H1 (cell line): ENCODE results near the gene TNRC6B. TPM values are rescaled to one million over a fixed set of nuclear protein-coding genes. Genes with fewer than 3 reads are reported as not detected.

ENCODE experiments used
- CTCF ChIA-PET: fragments of 300-600 bp; sonication (Branson Sonifier 250); formaldehyde crosslinking; loops from one replicate; lab custom pipeline; 2021; ENCODE audit not compliant: partially characterized antibody; lab: Charles Lee
- POLR2A ChIA-PET: fragments of 300-600 bp; sonication (Branson Sonifier 250); formaldehyde crosslinking; loops from one replicate; lab custom pipeline; 2021; ENCODE audit warnings: inconsistent platforms; ENCODE audit not compliant: partially characterized antibody; lab: Charles Lee
- DNase-seq, 2 experiments: peaks; one replicate each; pipeline versions ENCODE4 v3.0.0 to v3.0.0-alpha.2; 2010 to 2022; ENCODE audit warnings: low spot score in 2 of 2, low read depth in 1 of 2, mixed read lengths in 1 of 2
- FAIRE-seq: peaks from 2 replicates; lab custom pipeline; 2011; peaks lifted over from hg19 to GRCh38; lab: Jason Lieb, UNC
- H2AFZ ChIP-seq: 2 replicates; pipeline ENCODE4 v1.8.1; 2012; ENCODE audit warnings: low read length, inconsistent platforms
- H2AK5ac ChIP-seq: 2 replicates; pipeline ENCODE4 v1.6.1; 2013; ENCODE audit warnings: low read depth, low read length
- H2BK120ac ChIP-seq: replicated peaks from 2 replicates; pipeline ENCODE3; 2013; ENCODE audit warnings: low read depth, low read length, inconsistent platforms
- H2BK12ac ChIP-seq: 2 replicates; pipeline ENCODE4 v1.6.1; 2013; ENCODE audit warnings: low read depth, low read length
- H2BK15ac ChIP-seq: 2 replicates; pipeline ENCODE4 v1.6.1; 2013; ENCODE audit warnings: low read length
- H2BK20ac ChIP-seq: 2 replicates; pipeline ENCODE4 v1.6.1; 2013; ENCODE audit warnings: low read length
- H2BK5ac ChIP-seq: 2 replicates; pipeline ENCODE4 v1.6.1; 2013; ENCODE audit warnings: low read depth, low read length
- H3K14ac ChIP-seq: 2 replicates; pipeline ENCODE4 v1.6.1; 2013; ENCODE audit warnings: inconsistent platforms; ENCODE audit not compliant: insufficient read length
- H3K18ac ChIP-seq: 2 replicates; pipeline ENCODE4 v1.6.1; 2013; ENCODE audit warnings: low read length; ENCODE audit errors: extremely low read depth
- H3K23ac ChIP-seq: 2 replicates; pipeline ENCODE4 v1.6.1; 2013; ENCODE audit warnings: inconsistent platforms; ENCODE audit not compliant: insufficient read length
- H3K23me2 ChIP-seq: 2 replicates; pipeline ENCODE4 v1.6.1; 2013; ENCODE audit warnings: low read depth, low read length
- H3K27ac ChIP-seq: 2 replicates; pipeline ENCODE4 v1.6.1; 2011; ENCODE audit warnings: low read depth, low read length, inconsistent platforms
- H3K27me3 ChIP-seq, 4 experiments: replicated peaks in 1 of 4; 1 replicate in 1 of 4; 2 replicates in 3 of 4; pipeline versions ENCODE4 v1.6.1 to v1.8.1; 2011 to 2013; ENCODE audit warnings: low read length in 3 of 4, mild to moderate bottlenecking in 3 of 4, inconsistent platforms in 2 of 4, mixed read lengths in 2 of 4, moderate library complexity in 1 of 4; ENCODE audit not compliant: control insufficient read depth in 3 of 4, insufficient read depth in 3 of 4; ENCODE audit errors: extremely low read depth in 1 of 4
- H3K36me3 ChIP-seq, 4 experiments: 2 replicates each; pipeline versions ENCODE4 v1.6.1 to v1.8.1; 2011 to 2013; ENCODE audit warnings: mild to moderate bottlenecking in 4 of 4, low read length in 3 of 4, moderate library complexity in 2 of 4, control low read depth in 1 of 4, inconsistent platforms in 1 of 4; ENCODE audit not compliant: insufficient read depth in 4 of 4, control insufficient read depth in 2 of 4
- H3K4ac ChIP-seq: replicated peaks from 2 replicates; pipeline ENCODE3; 2013; ENCODE audit warnings: low read length, low read depth, mixed read lengths, inconsistent platforms; ENCODE audit not compliant: insufficient read length
- H3K4me1 ChIP-seq, 4 experiments: replicated peaks in 1 of 4; 1 replicate in 1 of 4; 2 replicates in 3 of 4; pipeline versions ENCODE4 v1.6.1 to v1.8.1; 2011 to 2013; ENCODE audit warnings: low read length in 3 of 4, inconsistent platforms in 2 of 4, mixed read lengths in 1 of 4; ENCODE audit not compliant: insufficient read depth in 4 of 4, control insufficient read depth in 3 of 4
- H3K4me2 ChIP-seq, 2 experiments: 2 replicates each; pipeline versions ENCODE4 v1.6.1 to v1.8.1; 2011 to 2013; ENCODE audit warnings: low read depth in 2 of 2, low read length in 2 of 2, control low read depth in 1 of 2, inconsistent platforms in 1 of 2, mild to moderate bottlenecking in 1 of 2; ENCODE audit not compliant: insufficient read depth in 1 of 2
- H3K4me3 ChIP-seq, 4 experiments: fragments of 200-600, 300-600 bp in 1 of 4; sonication (generic), shearing (Covaris generic), sonication (Bioruptor Twin) in 1 of 4; 2 replicates each; pipeline versions ENCODE4 v1.5.1 to v1.8.1; 2011 to 2016; ENCODE audit warnings: low read length in 4 of 4, low read depth in 3 of 4, control low read depth in 2 of 4, inconsistent platforms in 2 of 4, mild to moderate bottlenecking in 2 of 4, mixed read lengths in 1 of 4, moderate library complexity in 1 of 4; ENCODE audit not compliant: insufficient read depth in 2 of 4; ENCODE audit errors: extremely low read depth in 1 of 4
- H3K56ac ChIP-seq: replicated peaks from 2 replicates; pipeline ENCODE3; 2013; ENCODE audit warnings: low read depth, mild to moderate bottlenecking, mixed read lengths, low read length, inconsistent platforms; ENCODE audit not compliant: insufficient read length
- H3K79me1 ChIP-seq: 2 replicates; pipeline ENCODE4 v1.6.1; 2013; ENCODE audit warnings: low read depth, low read length, control low read depth
- H3K79me2 ChIP-seq, 2 experiments: 2 replicates each; pipeline versions ENCODE4 v1.6.1 to v1.8.1; 2012 to 2013; ENCODE audit warnings: low read length in 2 of 2, mild to moderate bottlenecking in 2 of 2, inconsistent platforms in 1 of 2; ENCODE audit not compliant: insufficient read depth in 2 of 2, control insufficient read depth in 1 of 2
- H3K9ac ChIP-seq, 4 experiments: replicated peaks in 1 of 4; 1 replicate in 1 of 4; 2 replicates in 3 of 4; pipeline versions ENCODE4 v1.6.1 to v1.8.1; 2011 to 2013; ENCODE audit warnings: low read depth in 3 of 4, low read length in 3 of 4, control low read depth in 2 of 4, mild to moderate bottlenecking in 2 of 4, moderate library complexity in 2 of 4, inconsistent platforms in 1 of 4; ENCODE audit errors: extremely low read depth in 1 of 4
- H3K9me3 ChIP-seq, 2 experiments: 2 replicates each; pipeline versions ENCODE4 v1.6.1 to v1.8.1; 2012 to 2013; ENCODE audit warnings: mild to moderate bottlenecking in 2 of 2, moderate library complexity in 2 of 2, control low read depth in 1 of 2, inconsistent platforms in 1 of 2, low read depth in 1 of 2, low read length in 1 of 2, mixed read lengths in 1 of 2; ENCODE audit not compliant: insufficient read depth in 2 of 2
- H4K20me1 ChIP-seq, 2 experiments: replicated peaks in 1 of 2; 2 replicates each; pipeline versions ENCODE3 to v1.8.1; 2011 to 2013; ENCODE audit warnings: inconsistent platforms in 2 of 2, low read length in 2 of 2, mild to moderate bottlenecking in 1 of 2; ENCODE audit not compliant: insufficient read depth in 2 of 2, control insufficient read depth in 1 of 2
- H4K5ac ChIP-seq: 2 replicates; pipeline ENCODE4 v1.6.1; 2013; ENCODE audit warnings: low read length, low read depth, mixed read lengths, inconsistent platforms; ENCODE audit not compliant: insufficient read length
- H4K8ac ChIP-seq: 2 replicates; pipeline ENCODE4 v1.8.0; 2013; ENCODE audit warnings: mild to moderate bottlenecking, moderate library complexity, low read length, inconsistent platforms; ENCODE audit not compliant: insufficient read depth; ENCODE audit errors: extremely low read depth
- H4K91ac ChIP-seq: replicated peaks from 2 replicates; pipeline ENCODE3; 2013; ENCODE audit warnings: low read length, mixed read lengths, inconsistent platforms; ENCODE audit not compliant: insufficient read length
- BCL11A ChIP-seq, 2 experiments: IDR thresholded peaks; one replicate each; pipeline ENCODE4 v1.6.1; 2011; ENCODE audit warnings: low read depth in 2 of 2, low read length in 2 of 2, mild to moderate bottlenecking in 2 of 2
- CBX5 ChIP-seq: fragments of 300-800, 300-1000 bp; sonication (generic); IDR thresholded peaks from 2 replicates; pipeline ENCODE4 v1.7.1; 2016; ENCODE audit warnings: antibody characterized with exemption, low read length, low read depth
- GABPA ChIP-seq: IDR thresholded peaks from 2 replicates; pipeline ENCODE4 v1.6.1; 2011; ENCODE audit warnings: mild to moderate bottlenecking, low read length, moderate library complexity, borderline replicate concordance; ENCODE audit not compliant: insufficient read depth
- RBBP5 ChIP-seq: IDR thresholded peaks from 2 replicates; pipeline ENCODE4 v1.7.1; 2012; ENCODE audit warnings: low read depth, mild to moderate bottlenecking, inconsistent platforms, low read length, moderate library complexity, borderline replicate concordance
- SAP30 ChIP-seq: fragments of 300-600 bp; sonication (generic); IDR thresholded peaks from 2 replicates; pipeline ENCODE4 v1.7.1; 2012; ENCODE audit warnings: low read length, moderate library complexity, mild to moderate bottlenecking, inconsistent platforms; ENCODE audit not compliant: insufficient read depth, insufficient replicate concordance
- SIX5 ChIP-seq: IDR thresholded peaks from 2 replicates; pipeline ENCODE4 v1.6.1; 2011; ENCODE audit warnings: mild to moderate bottlenecking, low read depth, low read length
- TCF12 ChIP-seq: IDR thresholded peaks from 2 replicates; pipeline ENCODE4 v1.6.1; 2011; ENCODE audit warnings: low read depth, mild to moderate bottlenecking, low read length
- YY1 ChIP-seq: IDR thresholded peaks from 2 replicates; pipeline ENCODE4 v1.6.1; 2011; ENCODE audit warnings: low read depth, mild to moderate bottlenecking, low read length
- WGBS, 2 experiments: shearing (Covaris generic) in 1 of 2; methylation state at CpG; one replicate each; pipeline versions ENCODE4 v1.1.6 to v1.1.7; 2013 to 2015; ENCODE audit warnings: low lambda C conversion rate in 2 of 2, mixed read lengths in 2 of 2, inconsistent platforms in 1 of 2, low coverage in 1 of 2, missing lambda C conversion rate in 1 of 2; ENCODE audit not compliant: insufficient replicate concordance in 2 of 2, insufficient coverage in 1 of 2, insufficient read length in 1 of 2; ENCODE audit errors: extremely low coverage in 1 of 2, missing lambda C conversion rate in 1 of 2; 5-methylcytosine and 5-hydroxymethylcytosine counted together
- polyA plus RNA-seq, 7 experiments: library from polyadenylated mRNA; depleted of rRNA in 3 of 7; stranded (reverse) in 5 of 7; unstranded in 2 of 7; fragments of >200 nt in 5 of 7; fragments of 200-250 nt in 2 of 7; gene quantifications; 1 replicate in 5 of 7; 2 replicates in 1 of 7; 4 replicates in 1 of 7; pipeline versions ENCODE4 v1.2.1 to v1.2.3, GENCODE V29; 2011 to 2013; ENCODE audit warnings: missing spikeins in 2 of 7, mixed read lengths in 2 of 7
- total RNA-seq: library from RNA; stranded (reverse); fragmentation: NEBNext Ultra II Directional; extraction: Animal tissue kit (Norgen Biotek cat#: 25700); gene quantifications from 2 replicates; pipeline ENCODE4 v1.2.1, GENCODE V29; 2021
- TF ChIP-seq, protein P1 (sequence below): IDR thresholded peaks from 2 replicates; pipeline ENCODE4 v1.6.1; 2012; ENCODE audit warnings: low read length, inconsistent platforms
- TF ChIP-seq, protein P2 (sequence below): IDR thresholded peaks from 2 replicates; pipeline ENCODE4 v1.6.1; 2011; ENCODE audit warnings: low read length, improper control_type of control experiment

The TNRC6B gene
- total and polyA plus RNA-seq, 2 of the 8 experiments (the other 6 are each of a cell fraction or from before 2014, with no cell fraction given) = 12.5 to 48.9 TPM

DNA sequence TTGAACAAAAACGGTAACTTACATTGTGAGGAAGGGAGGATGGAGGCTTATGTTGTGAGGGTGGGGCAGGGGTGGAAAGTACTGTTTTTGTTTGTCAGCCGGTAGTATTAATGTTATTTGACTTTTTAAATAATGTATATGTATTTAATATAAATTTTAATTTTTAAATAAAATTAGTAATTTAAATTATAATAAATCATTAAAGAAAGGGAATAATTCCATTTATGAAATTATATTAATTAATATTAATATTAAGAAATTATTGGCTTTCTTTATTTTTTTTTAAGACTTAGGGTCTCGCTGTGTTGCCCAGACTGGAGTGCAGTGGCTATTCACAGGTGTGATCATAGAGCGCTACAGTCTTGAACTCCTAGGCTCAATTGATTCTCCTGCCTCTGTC lies 24.0 kb upstream of the TNRC6B start:
- CTCF ChIA-PET = interaction anchor here (0.9 kb wide), 1 partner anchor 9 kb away, joined by 3 read pairs; no protein-coding TSS in a partner anchor
- H4K20me1 ChIP-seq = no peaks in the 10 kb centered on the region

More for the DNA sequence above, 24.0 kb upstream of the TNRC6B start:
- Histone ChIP-seq H3K56ac (no peak overlapping the region), H3K23me2 (no peaks in the 10 kb centered on the region), H2AFZ (no peak overlapping the region), H2BK5ac (no peak overlapping the region), H2BK15ac (no peak overlapping the region), H2BK12ac (no peak overlapping the region), H4K8ac (no peak overlapping the region), H4K91ac (no peak overlapping the region), H3K4me3 (no peak overlapping the region), H3K79me2 (no peaks in the 10 kb centered on the region), H3K4me2 (no peak overlapping the region), H3K27me3 (no peaks in the 10 kb centered on the region), H2BK120ac (no peak overlapping the region), H3K23ac (no peak overlapping the region), H3K14ac (no peak overlapping the region), H3K36me3 (no peaks in the 10 kb centered on the region)
- WGBS, 2 experiments = 95% methylated on average over 4 of the region's 4 CpGs; no CpG with 5 or more reads in 1 of the 2 experiments
- POLR2A ChIA-PET = interaction anchor here (0.7 to 1.8 kb wide), 2 partner anchors 24 to 102 kb away, joined by 3 to 5 read pairs; partner anchors contain the start of gene TNRC6B
- FAIRE-seq = no peak
- TF ChIP-seq SAP30 (no peak), BCL11A (IDR thresholded peaks at IDR 0.05; ENCODE audit: low read depth in 2 of 2, low read length in 2 of 2) (no peak), TCF12 (no peak), SIX5 (no peak), CBX5 (no peak), YY1 (no peak), GABPA (no peak), RBBP5 (no peak)
- TF ChIP-seq, protein P1, sequence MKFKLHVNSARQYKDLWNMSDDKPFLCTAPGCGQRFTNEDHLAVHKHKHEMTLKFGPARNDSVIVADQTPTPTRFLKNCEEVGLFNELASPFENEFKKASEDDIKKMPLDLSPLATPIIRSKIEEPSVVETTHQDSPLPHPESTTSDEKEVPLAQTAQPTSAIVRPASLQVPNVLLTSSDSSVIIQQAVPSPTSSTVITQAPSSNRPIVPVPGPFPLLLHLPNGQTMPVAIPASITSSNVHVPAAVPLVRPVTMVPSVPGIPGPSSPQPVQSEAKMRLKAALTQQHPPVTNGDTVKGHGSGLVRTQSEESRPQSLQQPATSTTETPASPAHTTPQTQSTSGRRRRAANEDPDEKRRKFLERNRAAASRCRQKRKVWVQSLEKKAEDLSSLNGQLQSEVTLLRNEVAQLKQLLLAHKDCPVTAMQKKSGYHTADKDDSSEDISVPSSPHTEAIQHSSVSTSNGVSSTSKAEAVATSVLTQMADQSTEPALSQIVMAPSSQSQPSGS = no peak
- TF ChIP-seq, protein P2, sequence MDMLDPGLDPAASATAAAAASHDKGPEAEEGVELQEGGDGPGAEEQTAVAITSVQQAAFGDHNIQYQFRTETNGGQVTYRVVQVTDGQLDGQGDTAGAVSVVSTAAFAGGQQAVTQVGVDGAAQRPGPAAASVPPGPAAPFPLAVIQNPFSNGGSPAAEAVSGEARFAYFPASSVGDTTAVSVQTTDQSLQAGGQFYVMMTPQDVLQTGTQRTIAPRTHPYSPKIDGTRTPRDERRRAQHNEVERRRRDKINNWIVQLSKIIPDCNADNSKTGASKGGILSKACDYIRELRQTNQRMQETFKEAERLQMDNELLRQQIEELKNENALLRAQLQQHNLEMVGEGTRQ = no peak
- TF ChIP-seq, all 59 proteins: peak for 0
- no peak for DNase-seq
- H3K4me1 ChIP-seq = 0 out of 7 replicates have a peak, but pooled peaks cover 0 to 4% (median 0%) of the 10 kb centered on the region in 4 experiments
- H3K9ac ChIP-seq = no peak overlapping the region
- no peak overlapping the region for H4K5ac ChIP-seq
- H3K9me3 ChIP-seq = no peaks in the 10 kb centered on the region
- H3K4ac ChIP-seq = no peak overlapping the region
- no peak overlapping the region for H3K18ac ChIP-seq
- no peak overlapping the region for H2AK5ac ChIP-seq
- H3K79me1 ChIP-seq = no peaks in the 10 kb centered on the region
- no peak overlapping the region for H3K27ac ChIP-seq
- H2BK20ac ChIP-seq = no peak overlapping the region
